Measurements from ENCODE around the gene C1orf185. TPM values are rescaled to one million over a fixed set of nuclear protein-coding genes. Genes with fewer than 3 reads are reported as not detected.
A peak's percentile ranks its signal among the peaks of the same experiment; 100 is the strongest.

Gene C1orf185
- total and polyA plus RNA-seq, 4 donors = not detected

DNA sequence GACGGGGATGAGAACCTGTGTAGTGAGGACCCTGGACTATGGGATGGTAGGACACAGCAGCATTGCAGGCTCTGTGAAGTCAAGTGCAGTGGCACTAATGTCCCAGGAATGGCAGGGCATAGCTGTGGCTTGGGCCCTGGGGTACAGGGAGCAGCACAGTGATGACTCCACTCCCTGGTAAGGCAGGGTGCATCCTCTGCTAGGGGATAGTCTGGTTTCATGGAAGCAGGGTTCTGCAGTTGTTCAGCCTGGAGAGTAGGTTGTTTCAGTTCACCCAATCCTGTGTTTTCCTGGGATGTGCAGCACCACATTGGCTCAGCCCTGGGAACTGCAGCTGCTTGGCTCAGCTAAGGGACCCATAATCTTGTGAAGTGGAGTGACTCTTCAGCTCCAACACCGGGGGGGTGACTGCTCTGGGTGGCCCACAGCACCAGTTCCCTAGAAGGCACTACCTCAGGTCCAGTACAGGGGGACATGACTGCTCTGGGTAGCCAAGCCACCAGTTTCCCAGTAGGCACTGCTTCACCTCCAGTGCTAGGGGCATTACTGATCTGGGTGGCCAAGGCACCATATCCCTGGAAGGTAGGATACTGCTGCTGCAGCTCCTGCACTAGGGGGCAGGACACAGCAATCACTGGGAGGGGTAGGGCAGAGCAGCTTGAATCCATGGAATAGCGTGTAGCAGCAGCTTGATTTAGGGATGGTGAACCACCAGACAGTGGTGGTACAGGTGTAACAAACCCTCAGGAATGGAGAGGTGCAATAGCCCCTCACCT is 15.3 kb upstream of the C1orf185 start:
- H3K27me3 ChIP-seq (ENCODE audit: control insufficient read depth in 4 of 4, insufficient read depth in 4 of 4, low read length in 3 of 4) = no peaks in the 10 kb centered on the region
- DNase-seq (ENCODE audit: low spot score) = no peak
- H3K27ac ChIP-seq (ENCODE audit: low read depth in 1 of 2, low read length in 2 of 2) = no peak overlapping the region
- no peaks in the 10 kb centered on the region for H3K4me1 ChIP-seq (ENCODE audit: control insufficient read depth in 4 of 4, insufficient read depth in 4 of 4, low read length in 3 of 4)
- WGBS = 82% methylated on average over 3 of the region's 3 CpGs
- H3K9me3 ChIP-seq (ENCODE audit: control insufficient read depth in 4 of 4, low read length in 3 of 4) = no peaks in the 10 kb centered on the region
- H3K9ac ChIP-seq (ENCODE audit: low read depth in 1 of 2, low read length in 2 of 2) = no peak overlapping the region
- H3K4me3 ChIP-seq (ENCODE audit: low read depth in 1 of 3, low read length in 3 of 3) = no peak overlapping the region
- H3K36me3 ChIP-seq (ENCODE audit: control insufficient read depth in 4 of 4, insufficient read depth in 3 of 4, low read depth in 1 of 4, low read length in 3 of 4) = no peaks in the 10 kb centered on the region
- TF ChIP-seq YY1 (IDR thresholded peaks at IDR 0.05) (no peak), FOXA2 (IDR thresholded peaks at IDR 0.05) (no peak), RAD21 (IDR thresholded peaks at IDR 0.05) (no peak), TAF1 (conservative IDR thresholded peaks at IDR 0.05) (no peak), JUND (IDR thresholded peaks at IDR 0.05) (no peak), SP1 (IDR thresholded peaks at IDR 0.05) (no peak), GABPA (IDR thresholded peaks at IDR 0.05 in 1 of 2, conservative IDR thresholded peaks at IDR 0.05 in 1 of 2) (no peak), HNF4A (conservative IDR thresholded peaks at IDR 0.05) (no peak), EGR1 (IDR thresholded peaks at IDR 0.05; ENCODE audit: low read depth in 2 of 2) (no peak), ATF3 (IDR thresholded peaks at IDR 0.05) (no peak), HNF4G (IDR thresholded peaks at IDR 0.05) (no peak), FOXA1 (IDR thresholded peaks at IDR 0.05) (no peak), NR2F2 (IDR thresholded peaks at IDR 0.05) (no peak), RXRA (IDR thresholded peaks at IDR 0.05) (no peak)
- TF ChIP-seq, protein P1, sequence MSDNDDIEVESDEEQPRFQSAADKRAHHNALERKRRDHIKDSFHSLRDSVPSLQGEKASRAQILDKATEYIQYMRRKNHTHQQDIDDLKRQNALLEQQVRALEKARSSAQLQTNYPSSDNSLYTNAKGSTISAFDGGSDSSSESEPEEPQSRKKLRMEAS (IDR thresholded peaks at IDR 0.05) = no peak
- TF ChIP-seq, protein P2, sequence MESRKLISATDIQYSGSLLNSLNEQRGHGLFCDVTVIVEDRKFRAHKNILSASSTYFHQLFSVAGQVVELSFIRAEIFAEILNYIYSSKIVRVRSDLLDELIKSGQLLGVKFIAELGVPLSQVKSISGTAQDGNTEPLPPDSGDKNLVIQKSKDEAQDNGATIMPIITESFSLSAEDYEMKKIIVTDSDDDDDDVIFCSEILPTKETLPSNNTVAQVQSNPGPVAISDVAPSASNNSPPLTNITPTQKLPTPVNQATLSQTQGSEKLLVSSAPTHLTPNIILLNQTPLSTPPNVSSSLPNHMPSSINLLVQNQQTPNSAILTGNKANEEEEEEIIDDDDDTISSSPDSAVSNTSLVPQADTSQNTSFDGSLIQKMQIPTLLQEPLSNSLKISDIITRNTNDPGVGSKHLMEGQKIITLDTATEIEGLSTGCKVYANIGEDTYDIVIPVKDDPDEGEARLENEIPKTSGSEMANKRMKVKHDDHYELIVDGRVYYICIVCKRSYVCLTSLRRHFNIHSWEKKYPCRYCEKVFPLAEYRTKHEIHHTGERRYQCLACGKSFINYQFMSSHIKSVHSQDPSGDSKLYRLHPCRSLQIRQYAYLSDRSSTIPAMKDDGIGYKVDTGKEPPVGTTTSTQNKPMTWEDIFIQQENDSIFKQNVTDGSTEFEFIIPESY (IDR thresholded peaks at IDR 0.05) = no peak
- TF ChIP-seq, protein P3, sequence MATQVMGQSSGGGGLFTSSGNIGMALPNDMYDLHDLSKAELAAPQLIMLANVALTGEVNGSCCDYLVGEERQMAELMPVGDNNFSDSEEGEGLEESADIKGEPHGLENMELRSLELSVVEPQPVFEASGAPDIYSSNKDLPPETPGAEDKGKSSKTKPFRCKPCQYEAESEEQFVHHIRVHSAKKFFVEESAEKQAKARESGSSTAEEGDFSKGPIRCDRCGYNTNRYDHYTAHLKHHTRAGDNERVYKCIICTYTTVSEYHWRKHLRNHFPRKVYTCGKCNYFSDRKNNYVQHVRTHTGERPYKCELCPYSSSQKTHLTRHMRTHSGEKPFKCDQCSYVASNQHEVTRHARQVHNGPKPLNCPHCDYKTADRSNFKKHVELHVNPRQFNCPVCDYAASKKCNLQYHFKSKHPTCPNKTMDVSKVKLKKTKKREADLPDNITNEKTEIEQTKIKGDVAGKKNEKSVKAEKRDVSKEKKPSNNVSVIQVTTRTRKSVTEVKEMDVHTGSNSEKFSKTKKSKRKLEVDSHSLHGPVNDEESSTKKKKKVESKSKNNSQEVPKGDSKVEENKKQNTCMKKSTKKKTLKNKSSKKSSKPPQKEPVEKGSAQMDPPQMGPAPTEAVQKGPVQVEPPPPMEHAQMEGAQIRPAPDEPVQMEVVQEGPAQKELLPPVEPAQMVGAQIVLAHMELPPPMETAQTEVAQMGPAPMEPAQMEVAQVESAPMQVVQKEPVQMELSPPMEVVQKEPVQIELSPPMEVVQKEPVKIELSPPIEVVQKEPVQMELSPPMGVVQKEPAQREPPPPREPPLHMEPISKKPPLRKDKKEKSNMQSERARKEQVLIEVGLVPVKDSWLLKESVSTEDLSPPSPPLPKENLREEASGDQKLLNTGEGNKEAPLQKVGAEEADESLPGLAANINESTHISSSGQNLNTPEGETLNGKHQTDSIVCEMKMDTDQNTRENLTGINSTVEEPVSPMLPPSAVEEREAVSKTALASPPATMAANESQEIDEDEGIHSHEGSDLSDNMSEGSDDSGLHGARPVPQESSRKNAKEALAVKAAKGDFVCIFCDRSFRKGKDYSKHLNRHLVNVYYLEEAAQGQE (IDR thresholded peaks at IDR 0.05) = no peak

DNA sequence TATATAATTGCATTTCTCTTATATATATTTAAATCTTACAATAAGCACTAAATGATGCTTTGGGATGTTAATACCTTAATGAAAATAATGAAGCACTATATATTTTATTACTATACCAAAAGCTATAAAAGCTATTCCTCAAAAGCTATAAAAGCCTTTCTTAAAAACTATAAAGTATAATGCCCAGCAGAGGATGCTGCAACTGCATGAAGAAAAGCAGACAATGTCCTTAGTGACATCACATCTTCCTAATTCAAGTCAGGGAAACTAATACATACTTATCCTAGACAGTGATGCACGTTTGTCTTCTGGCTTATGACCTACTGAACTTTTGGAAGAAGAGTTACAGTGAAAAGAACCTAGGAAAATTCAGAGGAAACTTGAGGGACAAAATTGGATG is 13.6 kb upstream of the C1orf185 start:
- Histone ChIP-seq H3K9ac (ENCODE audit: low read depth in 1 of 2, low read length in 2 of 2) (no peak overlapping the region), H3K36me3 (ENCODE audit: control insufficient read depth in 4 of 4, insufficient read depth in 3 of 4, low read depth in 1 of 4, low read length in 3 of 4) (no peaks in the 10 kb centered on the region), H3K4me3 (ENCODE audit: low read depth in 1 of 3, low read length in 3 of 3) (no peak overlapping the region), H3K9me3 (ENCODE audit: control insufficient read depth in 4 of 4, low read length in 3 of 4) (no peaks in the 10 kb centered on the region), H3K27me3 (ENCODE audit: control insufficient read depth in 4 of 4, insufficient read depth in 4 of 4, low read length in 3 of 4) (no peaks in the 10 kb centered on the region), H3K27ac (ENCODE audit: low read depth in 1 of 2, low read length in 2 of 2) (no peak overlapping the region), H3K4me1 (ENCODE audit: control insufficient read depth in 4 of 4, insufficient read depth in 4 of 4, low read length in 3 of 4) (no peaks in the 10 kb centered on the region)
- TF ChIP-seq, protein P4, sequence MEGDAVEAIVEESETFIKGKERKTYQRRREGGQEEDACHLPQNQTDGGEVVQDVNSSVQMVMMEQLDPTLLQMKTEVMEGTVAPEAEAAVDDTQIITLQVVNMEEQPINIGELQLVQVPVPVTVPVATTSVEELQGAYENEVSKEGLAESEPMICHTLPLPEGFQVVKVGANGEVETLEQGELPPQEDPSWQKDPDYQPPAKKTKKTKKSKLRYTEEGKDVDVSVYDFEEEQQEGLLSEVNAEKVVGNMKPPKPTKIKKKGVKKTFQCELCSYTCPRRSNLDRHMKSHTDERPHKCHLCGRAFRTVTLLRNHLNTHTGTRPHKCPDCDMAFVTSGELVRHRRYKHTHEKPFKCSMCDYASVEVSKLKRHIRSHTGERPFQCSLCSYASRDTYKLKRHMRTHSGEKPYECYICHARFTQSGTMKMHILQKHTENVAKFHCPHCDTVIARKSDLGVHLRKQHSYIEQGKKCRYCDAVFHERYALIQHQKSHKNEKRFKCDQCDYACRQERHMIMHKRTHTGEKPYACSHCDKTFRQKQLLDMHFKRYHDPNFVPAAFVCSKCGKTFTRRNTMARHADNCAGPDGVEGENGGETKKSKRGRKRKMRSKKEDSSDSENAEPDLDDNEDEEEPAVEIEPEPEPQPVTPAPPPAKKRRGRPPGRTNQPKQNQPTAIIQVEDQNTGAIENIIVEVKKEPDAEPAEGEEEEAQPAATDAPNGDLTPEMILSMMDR (IDR thresholded peaks at IDR 0.05; ENCODE audit: low read depth, low read length, missing input control) = peak; percentile 15
- TF ChIP-seq RAD21 (IDR thresholded peaks at IDR 0.05) = peak; percentile 44 to 48
- no peak for TF ChIP-seq FOXA2 (IDR thresholded peaks at IDR 0.05)
- WGBS = 25% methylated on average over 1 of the region's 1 CpG
- DNase-seq (ENCODE audit: low spot score) = no peak
